ENCODE results near the gene KIF11.
A peak's percentile ranks its signal among the peaks of the same experiment; 100 is the strongest.
"Not testable (repeated sequence)": the region's sequence is repeated elsewhere in the genome, so short reads cannot be mapped to it uniquely, and the experiment has no call there.

The KIF11 gene

DNA sequence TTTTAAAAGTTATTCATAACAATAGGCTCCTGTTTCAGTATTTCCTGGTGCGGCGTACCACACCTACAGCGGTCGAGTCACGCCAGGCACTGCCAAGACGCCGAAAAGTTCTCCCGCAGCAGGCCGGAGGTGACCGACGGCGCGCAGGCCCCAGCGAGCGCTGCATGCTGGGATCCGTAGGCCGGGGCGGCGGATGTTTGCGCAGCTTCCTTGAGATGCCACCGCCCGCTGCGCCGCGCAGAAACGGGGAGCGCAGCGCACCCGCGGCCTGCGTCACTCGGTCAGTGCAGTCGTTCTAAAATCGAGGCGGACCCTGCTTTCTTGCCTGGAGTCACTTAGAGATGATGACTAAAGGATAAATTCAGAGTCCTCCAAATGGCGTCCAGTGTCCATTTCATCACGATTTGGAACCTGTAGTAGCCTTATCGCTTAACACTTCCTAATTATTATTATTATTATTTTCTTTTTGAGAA is 1.3 kb upstream of the KIF11 start:
- peak; percentile 81 to 84 for DNase-seq

DNA sequence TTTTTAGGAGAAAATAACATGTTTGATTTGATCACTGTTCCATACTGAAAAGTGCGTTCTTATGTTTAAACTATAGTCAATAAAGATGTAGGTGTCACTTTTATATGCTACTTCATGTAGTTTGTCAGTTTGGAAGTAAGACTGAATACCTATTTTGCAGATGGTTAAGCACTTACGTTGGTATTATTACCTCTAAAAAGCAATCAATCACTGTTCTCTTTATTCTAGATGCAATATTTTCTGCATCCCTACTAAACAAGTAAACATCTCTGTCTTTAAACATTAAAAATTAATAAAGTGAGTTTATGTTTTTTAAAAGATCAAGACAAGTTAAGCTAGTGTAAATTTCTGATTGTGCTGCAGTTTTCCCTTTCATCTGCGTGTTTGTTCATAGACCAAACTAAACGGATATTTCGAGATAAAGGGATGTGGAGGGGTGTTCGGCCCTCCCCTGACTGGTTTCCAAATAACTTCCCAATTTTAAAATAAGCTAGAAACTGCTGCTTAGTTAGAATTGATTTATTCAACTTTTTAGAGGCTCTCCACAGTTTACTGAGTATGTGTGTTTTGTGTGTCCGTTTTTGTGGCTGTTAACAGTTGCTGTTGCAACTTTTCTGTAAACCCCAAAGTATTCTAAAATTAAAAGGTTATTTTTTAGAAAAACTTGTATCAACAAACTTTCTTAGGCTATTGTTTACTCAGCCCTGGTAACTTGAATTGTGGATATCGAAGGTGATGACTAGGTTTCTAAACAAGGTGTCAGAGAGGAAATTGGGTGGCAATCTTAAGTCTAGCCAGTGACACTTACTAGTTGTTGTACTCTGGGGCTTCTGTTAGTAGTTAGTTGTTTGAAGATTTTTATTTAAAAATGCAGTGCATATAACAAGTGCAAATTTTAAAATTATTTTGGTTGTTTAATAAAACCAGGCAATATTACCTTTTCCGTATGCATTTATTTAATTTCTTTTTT is 974 bp downstream of the KIF11 start:
- no peak for DNase-seq

DNA sequence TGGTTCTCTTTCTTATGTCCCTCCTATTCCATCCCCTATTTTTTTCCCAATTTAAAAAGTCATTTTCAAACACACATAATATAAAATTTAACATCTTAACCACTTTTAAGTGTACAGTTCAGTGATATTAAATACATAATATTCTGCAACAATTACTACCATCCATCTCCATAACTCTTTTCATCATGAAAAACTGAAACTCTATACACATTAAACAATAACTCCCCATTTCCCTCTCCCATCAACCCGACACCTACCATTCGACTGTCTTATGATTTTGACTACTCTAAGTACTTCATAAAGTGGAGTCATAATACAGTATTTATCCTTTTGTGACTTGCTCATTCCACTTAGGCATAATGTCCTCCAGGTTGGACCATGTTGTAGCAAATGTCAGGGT is 2.6 kb downstream of the KIF11 start:
- DNase-seq: no peak

DNA sequence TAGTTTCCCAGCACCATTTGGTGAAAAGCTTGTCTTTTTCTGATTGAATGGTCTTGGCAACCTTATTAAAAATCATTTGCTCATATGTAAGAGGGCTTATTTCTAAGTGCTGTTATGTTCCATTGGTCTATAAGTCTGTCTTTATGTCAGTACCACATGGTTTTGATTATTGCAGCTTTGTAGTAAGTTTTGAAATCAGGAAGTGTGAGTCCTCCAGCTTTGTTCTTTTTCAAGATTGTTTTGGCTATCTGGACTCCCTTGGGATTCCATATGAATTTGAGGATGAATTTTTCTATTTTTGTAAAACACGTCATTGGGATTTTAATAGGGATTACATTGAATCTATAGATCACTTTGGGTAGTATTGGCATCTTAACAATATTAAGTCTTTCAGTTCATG is 5.4 kb downstream of the KIF11 start:
- no peak for DNase-seq

DNA sequence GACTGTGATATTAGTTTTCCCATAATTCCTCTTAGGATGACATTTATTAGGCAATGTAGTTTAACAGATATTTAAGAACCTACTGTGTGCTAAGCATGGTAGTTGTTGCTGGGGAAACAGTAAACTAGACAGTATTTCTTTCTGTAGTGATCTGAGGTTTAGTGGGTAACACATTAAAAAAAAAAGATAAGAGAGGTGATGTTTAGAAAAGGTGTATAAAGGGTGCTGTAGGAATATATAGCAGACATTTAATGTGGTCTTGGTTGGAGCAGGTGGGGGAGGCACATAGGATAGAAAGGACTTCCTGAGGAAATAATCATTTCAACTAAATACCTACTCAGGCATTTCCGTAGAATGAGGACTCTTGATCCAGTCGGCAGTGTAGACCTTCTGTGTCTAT is 11.9 kb downstream of the KIF11 start:
- no peak for DNase-seq

DNA sequence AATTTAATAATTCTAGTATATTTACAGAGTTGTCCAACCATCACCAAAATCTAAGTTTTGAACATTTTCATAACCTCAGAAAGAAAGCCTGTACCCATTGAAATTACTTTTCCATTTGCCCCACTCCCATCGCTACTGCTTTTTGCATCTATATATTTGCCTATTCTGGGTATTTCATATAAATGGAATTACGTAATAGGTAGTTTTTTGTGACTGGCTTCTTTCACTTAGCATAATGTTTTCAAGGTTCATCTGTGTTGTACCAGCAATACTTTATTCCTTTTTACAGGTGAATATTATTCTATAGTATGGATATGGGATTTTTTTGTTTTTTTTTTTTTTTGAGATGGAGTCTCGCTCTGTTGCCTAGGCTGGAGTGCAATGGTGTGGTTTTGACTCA is 22.6 kb downstream of the KIF11 start:
- no peak for DNase-seq

DNA sequence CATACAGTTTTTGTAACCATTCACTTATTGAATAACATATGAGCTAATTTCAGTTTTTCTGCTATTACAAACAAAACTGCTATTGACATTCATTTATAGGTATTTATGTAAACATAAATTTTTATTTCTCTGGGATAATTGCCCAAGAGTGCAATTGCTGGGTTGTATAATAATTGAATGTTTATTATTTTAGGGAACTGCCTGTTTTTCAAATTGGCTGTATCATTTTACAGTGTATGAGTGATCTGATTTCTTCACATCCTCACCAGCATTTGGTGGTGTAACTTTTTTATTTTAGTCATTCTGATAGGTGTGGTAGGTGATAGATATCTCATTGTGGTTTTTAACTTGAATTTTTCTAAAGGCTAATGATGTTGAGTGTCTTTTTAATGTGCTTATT is 26.4 kb downstream of the KIF11 start:
- DNase-seq: no peak

DNA sequence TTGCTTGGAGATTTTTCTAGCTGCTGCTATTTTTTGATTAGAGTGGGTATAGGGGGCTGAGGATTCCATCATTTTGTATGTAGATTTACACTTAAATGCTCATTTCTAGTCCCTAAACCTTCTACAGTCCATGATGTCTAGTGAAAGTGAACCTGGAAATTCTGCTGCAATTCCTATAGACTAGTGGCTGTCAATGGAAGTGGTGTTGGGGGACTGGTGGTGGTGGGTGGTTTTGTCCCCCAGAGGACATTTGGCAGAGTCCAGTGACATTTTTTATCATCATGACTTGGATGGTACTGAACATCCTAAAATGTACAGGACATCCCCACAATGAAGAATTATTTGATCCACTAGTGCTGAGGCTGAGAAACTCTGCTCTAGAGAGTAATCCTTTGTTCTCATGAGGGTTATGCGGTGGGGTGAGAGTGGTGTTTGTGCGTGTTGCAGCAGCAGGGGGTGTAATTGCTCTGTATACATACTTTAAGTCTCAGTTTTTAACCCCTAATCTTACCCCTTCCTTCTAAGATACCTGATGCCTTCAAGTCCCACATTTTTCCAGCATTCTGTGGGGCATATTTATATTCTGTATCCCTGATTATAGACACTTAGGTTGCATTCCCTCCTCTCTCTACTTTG is 35.0 kb downstream of the KIF11 start:
- DNase-seq: no peak

DNA sequence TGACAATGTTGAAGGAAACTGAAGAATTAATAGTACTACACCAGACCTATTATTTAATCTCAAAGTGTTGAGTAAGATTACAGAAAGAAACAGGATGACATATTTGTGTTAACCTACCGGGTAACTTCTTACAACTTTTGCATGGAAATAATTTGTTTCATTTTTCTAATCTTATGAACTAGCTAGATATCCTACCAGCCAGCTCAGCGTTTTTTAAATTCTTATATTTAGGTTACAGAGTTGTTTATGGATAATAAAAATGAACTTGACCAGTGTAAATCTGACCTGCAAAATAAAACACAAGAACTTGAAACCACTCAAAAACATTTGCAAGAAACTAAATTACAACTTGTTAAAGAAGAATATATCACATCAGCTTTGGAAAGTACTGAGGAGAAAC is 37.0 kb downstream of the KIF11 start:
- DNase-seq: no peak

DNA sequence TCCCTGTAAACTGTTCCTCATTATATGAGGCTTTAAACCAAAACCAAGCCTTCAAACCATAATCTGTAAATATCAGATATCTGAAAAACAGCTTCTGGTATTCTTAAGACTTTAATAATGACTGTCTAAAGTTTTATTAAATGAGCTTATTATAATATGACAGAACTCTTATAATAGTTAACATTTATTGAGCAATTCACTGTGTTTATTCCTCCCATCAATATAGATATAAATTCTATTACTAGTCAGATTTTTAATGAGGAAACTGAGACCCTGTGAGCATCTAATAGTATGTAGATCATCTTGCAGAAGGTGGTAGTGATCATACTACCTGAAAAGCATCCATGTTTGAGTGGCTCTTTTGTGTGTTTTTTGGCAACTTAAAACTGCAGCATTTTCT is 45.1 kb downstream of the KIF11 start:
- DNase-seq: no peak

DNA sequence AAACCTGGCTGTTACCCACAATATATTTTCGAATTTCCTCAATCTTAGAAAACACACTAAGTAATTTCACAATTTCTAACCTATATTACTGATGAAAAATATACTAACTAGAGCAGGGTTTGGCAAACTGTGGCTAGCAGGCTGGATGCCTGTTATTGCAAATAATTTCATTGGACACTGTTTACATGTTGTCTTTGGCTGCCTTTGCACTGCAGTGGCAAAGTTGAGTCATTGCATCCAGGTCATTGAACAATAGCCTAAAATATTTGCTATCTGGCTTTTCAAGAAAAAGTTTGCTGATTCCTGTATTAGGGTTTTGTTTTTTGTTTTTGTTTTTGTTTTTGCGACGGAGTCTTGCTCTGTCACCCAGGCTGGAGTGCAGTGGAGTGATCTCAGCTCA is 47.2 kb downstream of the KIF11 start:
- no peak for DNase-seq

DNA sequence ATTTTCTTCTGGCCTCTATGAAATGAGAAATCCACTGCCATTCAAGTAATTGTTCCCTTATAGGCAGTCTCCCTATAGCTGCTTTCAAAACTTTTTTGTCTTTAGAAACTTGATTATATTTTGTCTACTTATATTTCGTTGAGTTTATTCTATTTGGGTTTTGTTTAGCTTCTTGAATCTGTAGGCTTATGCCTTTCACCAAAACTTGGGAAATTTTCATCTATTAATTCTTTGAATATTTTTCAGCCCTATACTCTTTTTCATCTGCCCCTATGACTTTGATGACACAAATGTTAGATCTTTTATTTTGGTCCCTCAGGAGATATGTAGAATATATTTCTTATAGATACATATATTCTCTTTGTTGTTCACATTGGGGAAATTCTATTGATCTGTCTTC is 48.6 kb downstream of the KIF11 start:
- DNase-seq: no peak

DNA sequence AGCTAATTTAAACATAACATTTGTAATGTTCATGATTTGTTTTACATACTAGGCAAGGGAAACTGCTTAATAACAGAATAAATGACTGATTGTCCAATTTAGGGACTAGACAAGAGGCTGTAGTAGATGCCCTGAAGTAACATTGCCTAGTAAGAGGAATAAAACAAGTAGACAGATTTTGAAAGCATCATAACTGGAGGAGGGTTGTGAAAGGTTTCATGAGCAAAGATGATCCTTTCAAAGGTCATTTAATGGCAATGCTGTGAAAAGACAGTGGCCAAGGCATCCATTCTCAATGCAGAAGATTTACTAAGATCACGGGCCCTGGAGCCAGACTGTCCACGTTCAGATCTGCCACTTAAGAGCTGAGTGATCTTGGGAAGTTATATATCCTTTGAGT is 52.0 kb downstream of the KIF11 start:
- no peak for DNase-seq

DNA sequence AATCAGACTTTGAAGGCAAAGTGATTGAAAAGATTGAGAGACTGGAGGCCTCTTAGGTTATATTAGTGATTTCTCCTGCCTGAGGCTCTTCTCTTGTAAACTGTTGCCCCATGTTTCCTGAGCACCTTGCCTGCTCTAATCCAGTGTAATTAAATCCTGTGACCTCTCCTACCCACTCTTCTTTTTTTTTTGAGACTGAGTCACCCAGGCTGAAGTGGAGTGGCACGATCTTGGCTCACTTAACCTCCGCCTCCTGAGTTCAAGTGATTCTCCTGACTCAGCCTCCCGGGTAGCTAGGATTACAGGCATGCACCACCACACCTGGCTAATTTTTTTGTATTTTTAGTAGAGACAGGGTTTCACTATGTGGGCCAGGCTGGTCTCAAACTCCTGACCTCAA is 57.9 kb downstream of the KIF11 start:
- not testable (repeated sequence) for DNase-seq

DNA sequence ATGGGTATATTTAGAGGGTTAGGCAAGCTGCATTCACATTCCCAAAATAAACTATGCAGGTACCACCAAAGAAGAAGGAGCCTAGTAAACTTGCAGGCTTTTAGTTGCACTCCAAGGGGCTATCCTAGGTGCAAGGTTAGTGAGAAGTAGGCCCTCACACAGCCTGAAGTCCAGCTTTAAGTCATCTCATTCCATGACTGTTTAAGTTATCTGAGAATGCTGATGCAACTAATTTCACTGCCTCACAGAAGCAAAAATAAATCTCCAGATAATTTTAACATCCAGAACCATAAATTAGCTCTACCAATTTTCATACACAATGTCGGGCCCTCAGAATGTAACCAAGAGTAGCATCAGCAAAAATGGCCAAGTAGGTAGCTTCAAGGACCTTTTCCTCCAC is 62.5 kb downstream of the KIF11 start:
- DNase-seq: no peak

DNA sequence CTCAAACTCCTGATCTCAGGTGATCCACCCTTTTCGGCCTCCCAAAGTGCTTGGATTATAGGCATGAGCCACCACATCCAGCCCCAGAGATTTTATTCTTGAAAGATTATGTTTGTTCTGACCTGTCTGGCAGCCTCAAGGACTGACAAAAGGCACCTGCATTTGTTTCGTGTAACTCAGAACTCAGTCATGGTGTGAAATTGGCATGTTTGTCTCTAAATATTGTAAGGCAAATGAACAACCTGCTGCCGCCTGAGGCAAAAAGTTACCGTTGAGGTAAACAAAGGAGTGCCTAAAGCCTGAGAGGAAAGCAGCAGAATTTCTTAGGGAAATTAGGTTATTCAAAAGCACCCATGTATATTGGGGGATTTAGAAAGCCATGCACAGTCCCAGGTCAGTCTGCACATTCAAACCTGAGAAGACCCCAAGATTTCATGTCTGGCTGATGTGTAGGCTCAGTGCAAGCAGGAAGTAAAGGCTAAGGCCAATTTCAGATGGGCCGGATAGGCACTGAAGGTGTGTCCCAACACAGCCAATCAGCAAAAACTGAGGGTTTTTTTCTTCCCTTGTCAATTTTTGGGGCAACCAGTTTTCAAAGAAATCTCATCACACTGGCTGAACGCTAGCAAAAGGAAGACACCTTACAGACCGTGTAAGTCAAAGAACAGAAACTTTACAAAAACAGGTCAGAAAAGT is 63.5 kb downstream of the KIF11 start:
- DNase-seq: no peak

DNA sequence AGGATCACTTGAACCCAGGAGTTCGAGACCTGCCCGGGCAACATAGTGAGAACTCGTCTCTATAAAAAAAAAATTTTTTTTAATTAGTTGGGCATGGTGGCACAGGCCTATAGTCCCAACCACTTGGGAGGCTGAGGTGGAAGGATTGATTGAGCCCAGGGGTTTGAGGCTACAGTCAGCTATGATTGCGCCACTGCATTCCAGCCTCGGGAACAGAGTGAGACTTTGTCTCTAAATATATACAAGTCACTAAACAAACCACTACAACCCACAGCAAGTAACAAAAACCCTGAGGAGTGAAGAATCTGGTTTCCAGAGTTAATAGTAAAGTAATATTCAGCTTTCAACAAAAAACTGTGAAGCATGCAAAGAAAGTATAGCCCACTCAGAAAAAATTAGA is 64.1 kb downstream of the KIF11 start:
- no peak for DNase-seq

DNA sequence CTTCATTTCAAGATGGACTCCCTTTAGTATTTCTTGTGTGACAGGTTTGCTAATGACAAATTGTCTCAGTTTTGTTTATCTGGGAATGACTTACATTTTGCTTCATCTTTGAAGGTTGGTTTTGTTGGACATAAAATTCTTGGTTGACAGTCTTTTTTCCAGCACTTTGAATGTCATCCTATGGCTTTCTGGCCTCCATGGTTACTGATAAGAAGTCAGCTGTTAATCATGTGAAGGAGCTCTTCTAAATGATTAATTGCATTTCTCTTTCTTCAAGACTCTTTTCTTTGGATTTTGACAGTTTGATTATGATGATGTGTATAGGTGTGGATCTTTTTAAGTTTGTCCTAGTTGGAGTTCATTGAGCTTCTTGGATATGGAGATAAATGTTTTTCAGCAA is 69.9 kb downstream of the KIF11 start:
- no peak for DNase-seq

DNA sequence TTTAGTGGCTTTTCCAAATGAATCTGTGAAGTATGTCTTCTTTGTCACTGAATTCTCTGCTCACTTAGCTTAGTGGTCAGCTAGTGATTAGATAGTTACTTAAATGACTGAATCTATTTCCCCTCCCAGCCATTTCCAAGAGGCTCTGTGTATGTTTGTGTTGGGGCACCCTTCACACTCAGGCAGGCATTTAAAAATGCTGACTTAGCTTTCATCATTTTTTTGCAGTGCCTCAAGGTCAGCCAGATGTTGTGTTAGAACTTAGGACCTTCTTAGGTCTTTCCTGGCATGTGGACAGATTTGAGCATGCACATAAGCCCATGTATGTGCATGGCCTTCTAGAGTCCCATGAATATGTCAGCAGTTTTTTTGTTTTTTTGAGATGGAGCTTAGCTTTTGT is 71.4 kb downstream of the KIF11 start:
- no peak for DNase-seq

DNA sequence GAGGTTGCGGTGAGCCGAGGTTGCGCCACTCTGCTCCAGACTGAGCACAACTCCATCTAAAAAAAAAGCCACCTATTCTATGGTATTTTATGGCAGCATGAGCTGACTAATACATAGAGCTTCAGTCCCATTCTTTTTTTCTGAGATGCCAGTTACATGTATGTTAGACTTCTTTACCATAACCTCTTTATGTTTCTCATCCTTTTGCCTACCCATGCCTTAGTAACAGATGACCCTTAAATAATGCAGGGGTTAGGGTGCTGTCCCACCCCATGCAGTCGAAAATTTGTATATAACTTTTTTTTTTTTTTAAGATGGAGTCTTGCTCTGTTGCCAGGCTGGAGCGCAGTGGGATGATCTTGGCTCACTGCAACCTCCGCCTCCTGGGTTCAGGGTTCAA is 74.1 kb downstream of the KIF11 start:
- DNase-seq: no peak

DNA sequence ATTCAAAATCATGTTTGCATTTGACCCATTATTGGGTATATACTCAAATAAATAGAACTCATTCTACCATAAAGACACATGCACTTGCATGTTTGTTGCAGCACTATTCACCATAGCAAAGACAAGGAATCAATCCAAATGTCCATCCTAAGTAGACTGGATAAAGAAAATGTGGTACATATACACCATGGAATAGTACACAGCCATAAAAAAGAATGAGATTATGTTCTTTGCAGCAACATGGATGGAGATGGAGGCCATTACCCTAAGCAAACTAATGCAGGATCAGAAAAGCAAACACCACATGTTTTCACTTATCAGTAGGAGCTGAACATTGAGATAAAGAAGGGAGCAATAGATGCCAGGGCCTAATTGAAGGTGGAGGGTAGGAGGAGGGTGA is 84.8 kb downstream of the KIF11 start:
- DNase-seq: no peak

DNA sequence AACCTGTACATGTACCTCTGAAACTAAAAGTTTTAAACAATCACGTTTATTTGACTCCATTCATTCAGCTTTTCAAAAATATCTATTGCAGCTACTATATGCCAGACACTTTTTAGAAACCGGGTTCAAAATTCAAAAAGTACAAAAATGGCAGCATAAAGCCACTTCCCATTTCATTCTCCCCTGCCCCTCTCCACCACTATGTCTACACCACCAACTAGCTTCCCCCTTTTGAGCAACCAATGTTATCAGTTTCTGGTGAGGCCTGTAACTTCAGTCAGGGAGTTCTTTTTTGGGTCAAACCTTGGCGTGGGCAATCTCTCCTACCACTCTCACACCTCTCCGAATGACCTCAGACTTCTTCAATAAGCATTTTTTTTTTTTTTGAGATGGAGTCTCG is 85.3 kb downstream of the KIF11 start:
- DNase-seq: no peak

DNA sequence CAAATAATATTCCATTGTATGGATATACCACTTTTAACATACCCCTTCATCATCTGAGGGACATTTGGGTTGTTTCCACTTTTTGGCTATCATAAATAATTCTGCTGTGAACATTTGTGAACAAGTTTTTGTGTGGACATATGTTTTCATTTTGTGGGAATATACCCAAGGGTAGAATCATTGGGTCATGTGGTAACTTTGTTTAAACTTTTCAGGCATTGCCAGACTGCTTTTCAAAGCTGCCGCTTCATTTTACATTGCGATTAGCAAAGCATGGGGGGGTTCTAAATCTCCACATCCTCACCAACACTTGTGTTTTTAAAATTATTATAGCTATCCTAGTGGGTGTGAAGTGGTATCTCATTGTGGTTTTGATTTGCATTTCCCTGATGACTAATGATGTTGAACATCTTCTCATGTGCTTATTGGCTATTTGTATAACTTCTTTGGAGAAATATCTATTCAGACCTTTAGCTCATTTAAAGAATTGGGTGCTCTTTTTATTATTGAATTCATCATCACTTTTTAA is 88.4 kb downstream of the KIF11 start:
- no peak for DNase-seq

DNA sequence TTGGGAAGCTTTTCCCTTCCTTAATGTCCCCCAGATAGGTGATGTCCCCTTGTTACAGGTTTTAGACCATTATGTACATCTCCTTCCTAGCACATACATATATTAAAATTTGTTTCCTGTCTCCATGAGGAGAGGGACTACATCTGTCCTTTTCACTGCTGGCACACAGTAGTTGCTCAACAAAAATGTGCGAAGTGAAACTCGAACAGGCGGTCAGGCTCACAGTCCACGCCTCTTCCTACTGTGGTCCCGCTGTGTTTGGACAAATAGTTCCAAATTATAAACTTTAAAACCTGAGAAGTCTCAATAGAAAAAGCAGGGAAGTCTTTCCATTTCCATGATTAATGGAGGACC is 95.6 kb downstream of the KIF11 start:
- DNase-seq: no peak

Measured in activated CD4-positive, alpha-beta T cell treated with anti-CD3 and anti-CD28 coated beads, Interleukin-2, amount 50 U/mL, for 4 hours (primary cell).